GM19238 (cell line): Measurements from ENCODE around the gene DYRK1B.
"Not testable (repeated sequence)": the region's sequence is repeated elsewhere in the genome, so short reads cannot be mapped to it uniquely, and the experiment has no call there.

Experiments
- DNase-seq: peaks from one replicate; pipeline ENCODE4 v3.0.0; 2011; ENCODE audit warnings: low spot score; ENCODE audit not compliant: insufficient read length

DYRK1B gene

DNA sequence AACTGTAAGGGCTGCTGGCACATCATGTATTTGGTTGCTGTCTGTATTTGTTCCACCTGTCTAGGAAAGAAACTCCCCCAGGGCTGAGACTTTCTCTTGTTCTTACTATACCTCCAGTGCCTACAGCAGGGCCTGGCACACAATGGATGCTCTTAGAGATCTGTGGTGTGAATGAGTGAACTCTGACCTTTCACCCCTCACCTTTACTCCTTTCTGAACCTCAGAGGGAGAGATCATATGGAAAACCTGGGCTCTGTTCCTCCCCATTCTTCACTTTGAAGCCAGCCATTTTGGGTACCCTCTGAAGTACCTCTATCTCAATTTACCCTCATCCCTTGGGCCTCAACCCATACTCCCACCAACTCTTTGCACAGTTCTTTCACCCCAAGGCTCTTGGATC lies 3.1 kb downstream of the DYRK1B start:
- no peak for DNase-seq

DNA sequence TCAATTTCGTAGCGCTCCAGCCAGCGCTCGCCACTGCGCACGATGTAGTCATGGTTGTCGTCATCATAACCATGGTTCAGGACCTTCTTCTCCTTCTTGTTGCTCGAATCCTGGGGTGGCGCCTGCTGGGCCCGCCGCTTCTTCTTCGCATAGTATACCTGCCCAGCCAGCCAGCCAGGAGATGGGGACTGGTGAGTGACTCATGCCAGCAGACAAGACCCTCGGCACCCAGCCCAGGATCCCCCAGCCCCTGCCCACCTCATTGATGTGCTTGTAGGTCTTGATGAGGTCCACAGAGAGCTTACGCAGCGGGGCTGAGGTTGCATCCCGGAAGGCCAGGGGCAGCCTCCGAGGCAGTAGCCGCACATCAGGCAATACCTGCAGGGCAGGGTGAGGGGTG lies 3.6 kb downstream of the DYRK1B start:
- no peak for DNase-seq

- DNase-seq, result no peak
Measured at GRCh38 chr19:39829702-39830275, 4.2 kb downstream of the DYRK1B start.

GRCh38 chr19:39828654-39829032 lies 5.3 kb downstream of the DYRK1B start:
- no peak for DNase-seq

DNA sequence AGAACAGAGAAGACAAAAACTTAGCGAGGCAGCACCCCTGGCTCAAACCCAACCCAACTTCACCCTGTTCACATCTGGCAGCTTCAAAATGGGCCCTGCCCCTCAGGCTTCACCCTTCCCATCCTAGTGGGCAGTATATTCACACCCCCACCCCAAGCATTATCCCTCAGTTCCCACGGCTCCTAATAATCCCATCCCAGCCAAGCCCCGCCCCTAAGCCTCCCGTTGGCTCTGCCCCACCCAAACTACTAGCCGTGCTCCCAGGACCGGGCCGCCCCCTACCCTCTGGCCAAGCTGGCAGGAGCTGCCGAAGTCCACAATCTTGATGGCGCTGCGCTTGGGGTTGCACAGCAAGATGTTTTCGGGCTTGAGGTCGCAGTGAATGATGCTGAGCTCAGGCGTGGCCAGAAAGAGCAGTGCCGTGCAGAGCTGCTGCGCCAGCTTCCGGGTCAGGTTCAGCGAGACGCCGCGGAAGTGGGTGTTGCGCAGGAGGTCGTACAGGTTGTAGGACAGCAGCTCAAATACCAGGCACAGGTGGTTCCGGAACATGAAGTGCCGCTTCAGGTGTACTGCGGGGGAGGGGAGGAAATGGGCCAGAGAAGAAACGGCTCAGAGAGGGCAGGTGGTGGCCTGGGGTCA lies 5.8 kb downstream of the DYRK1B start:
- no peak for DNase-seq

DNA sequence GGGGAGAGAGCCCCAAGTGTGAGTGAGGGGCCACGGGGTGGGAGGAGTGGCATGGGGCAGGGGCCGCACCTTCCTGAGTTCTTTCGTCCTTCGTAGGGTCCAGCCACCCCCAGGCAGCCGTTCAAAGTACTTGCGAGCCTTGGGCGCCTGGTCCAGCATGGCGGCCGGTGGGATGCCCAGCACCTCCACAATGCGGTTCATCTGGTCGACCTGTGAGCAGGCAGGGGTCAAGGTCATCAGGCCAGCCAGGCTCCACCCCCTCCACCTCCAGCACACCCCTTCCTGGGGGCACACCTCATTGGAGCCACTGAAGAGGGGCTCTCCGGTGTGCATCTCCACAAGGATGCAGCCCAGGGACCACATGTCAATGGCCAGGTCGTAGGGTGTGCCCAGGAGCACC lies 6.7 kb downstream of the DYRK1B start:
- DNase-seq, result no peak

GRCh38 chr19:39826311-39826945 lies 7.5 kb downstream of the DYRK1B start:
- DNase-seq, result no peak

- no peak for DNase-seq
Measured at GRCh38 chr19:39825531-39826076, 8.4 kb downstream of the DYRK1B start.

GRCh38 chr19:39825093-39825463 lies 8.9 kb downstream of the DYRK1B start:
- DNase-seq, result no peak

GRCh38 chr19:39824143-39825092 lies 9.5 kb downstream of the DYRK1B start:
- peak; percentile 94 for DNase-seq

GRCh38 chr19:39823686-39824085 lies 10.3 kb downstream of the DYRK1B start:
- no peak for DNase-seq

DNA sequence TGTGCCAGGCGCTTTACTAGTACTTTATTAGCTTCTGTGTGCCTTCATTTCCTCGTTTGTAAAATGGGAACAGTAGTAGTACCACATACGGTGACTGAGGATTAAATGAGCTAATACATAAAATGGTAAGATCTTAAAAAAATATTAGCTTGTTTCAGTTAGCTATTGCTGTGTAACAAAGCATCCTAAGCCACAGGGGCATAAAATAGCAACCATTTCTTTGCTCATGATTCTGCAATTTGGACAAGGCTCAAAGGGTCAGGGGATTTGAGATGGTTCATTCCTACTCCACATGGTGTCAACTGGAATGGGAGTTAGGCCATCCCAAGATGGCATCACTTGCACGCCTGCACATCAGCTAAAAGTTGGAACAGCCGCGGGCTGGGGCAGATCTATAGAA lies 13.3 kb downstream of the DYRK1B start:
- no peak for DNase-seq

DNA sequence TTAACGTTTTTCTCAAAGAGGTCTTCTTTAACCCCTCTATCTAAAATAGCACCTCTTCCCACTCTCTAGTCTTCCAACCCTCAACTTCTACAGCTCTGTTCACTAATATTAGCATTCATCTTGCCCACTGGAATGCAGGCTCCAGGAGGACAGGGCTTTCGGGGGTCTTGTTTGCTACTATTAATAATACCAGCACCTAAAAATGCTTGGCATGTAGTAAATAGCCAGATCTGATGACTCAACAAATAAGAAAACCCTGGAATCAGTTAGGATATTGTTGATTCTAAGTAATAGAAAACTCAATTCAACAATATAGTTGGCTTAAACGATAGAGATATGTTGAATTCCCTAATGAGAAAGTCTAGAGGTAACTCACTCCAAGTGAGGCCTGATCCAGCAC lies 14.2 kb downstream of the DYRK1B start:
- DNase-seq, result no peak

GRCh38 chr19:39818626-39819097 lies 15.3 kb downstream of the DYRK1B start:
- DNase-seq, result peak; percentile 46

- DNase-seq, result no peak
Measured at GRCh38 chr19:39817888-39818561, 15.9 kb downstream of the DYRK1B start.

- no peak for DNase-seq
Measured at GRCh38 chr19:39816287-39817048, 17.5 kb downstream of the DYRK1B start.

DNA sequence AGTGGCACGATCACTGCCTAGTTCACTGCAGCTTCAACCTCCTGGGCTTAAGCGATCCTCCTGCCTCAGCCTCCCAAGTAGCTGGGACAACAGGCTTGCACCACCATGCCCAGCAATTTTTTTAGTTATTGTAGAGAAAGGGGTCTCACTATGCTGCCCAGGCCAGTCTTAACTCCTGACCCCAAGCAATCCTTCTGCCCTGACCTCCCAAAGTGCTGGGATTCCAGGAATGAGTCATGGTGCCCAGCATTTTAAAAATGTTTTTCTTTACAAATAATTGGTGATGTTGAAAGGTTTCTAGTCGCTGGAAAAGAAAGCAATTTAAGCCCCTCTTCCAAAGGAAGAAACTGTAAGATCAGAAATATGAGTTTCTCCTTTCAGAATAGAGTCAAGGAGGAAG lies 19.4 kb downstream of the DYRK1B start:
- no peak for DNase-seq

GRCh38 chr19:39814111-39814510 lies 19.9 kb downstream of the DYRK1B start:
- DNase-seq, result not testable (repeated sequence)

DNA sequence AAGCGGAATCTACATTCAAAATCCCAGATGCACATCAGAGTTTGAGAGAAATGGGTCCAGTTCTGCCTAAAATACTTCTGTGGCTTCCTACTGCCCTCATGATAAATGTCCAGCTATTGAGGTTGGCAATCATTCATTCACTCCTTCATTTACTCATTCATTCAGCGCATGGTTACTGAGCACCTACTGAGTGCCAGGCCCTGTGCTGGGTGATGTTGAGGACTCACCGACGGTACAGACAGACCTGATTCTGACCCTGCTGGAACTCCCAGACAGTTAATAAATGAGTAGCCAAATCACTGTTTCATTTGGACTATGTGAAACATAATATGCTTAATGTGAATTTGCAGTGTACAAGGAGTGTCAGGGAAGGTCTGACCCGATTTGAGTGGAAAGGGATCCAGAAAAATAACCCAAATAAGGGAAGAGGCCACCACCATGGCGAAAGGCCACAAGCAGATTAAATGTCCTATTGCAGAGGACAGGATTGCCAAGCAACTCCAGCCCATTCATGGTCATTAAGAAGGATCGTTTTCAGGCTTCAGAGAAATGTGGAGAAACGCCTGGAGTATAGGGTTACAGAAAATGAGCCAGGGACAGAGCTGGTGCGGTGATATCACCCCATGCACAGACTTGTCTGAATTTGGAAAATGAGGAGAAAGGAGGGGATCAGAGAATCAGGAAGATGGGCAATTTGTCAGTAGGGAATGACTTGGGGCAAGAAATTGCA lies 20.5 kb downstream of the DYRK1B start:
- DNase-seq, result no peak

- DNase-seq, result no peak
Measured at GRCh38 chr19:39811064-39811463, 22.9 kb downstream of the DYRK1B start.
